NOMO-1 treated with dmso at 0.1 percent for 144 hours (cell line): ENCODE results near the gene ARID1B.

Experiments used
- DNase-seq: peaks from one replicate; lab custom pipeline; 2025; ENCODE audit not compliant: unreplicated experiment; lab: John Stamatoyannopoulos, UW

The ARID1B gene

DNA sequence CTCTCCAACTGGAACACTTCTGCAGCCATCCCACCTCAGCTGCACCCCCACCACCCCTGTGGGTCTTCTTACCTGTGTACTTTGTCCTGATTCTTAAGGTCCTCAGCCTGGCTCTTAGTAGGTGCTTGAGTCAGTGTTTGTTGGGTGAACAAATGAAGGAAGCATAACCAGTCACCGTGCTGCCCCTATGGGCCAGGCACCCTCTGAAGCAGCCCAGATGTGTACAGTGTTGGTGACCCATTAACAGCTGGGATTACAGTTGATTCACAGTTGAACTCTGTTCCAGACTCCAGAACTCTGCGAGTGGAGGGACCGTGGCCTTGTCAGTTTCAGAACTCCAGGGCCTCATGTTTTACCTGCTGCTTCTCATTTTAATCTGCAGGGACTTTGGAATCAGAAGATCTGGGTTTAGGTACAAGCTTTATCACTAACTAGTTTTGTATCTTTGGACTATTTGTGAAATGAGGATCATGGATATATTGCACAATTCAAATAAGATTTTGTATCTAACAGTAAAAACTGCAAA lies 342.4 kb downstream of the ARID1B start:
- DNase-seq = no peak

- no peak for DNase-seq
These were observed 343.5 kb downstream of the ARID1B start for GRCh38 chr6:157120534-157121232.

- no peak for DNase-seq
These were observed 344.7 kb downstream of the ARID1B start for GRCh38 chr6:157121897-157122296.

GRCh38 chr6:157123234-157123633 lies 346.1 kb downstream of the ARID1B start:
- no peak for DNase-seq

DNA sequence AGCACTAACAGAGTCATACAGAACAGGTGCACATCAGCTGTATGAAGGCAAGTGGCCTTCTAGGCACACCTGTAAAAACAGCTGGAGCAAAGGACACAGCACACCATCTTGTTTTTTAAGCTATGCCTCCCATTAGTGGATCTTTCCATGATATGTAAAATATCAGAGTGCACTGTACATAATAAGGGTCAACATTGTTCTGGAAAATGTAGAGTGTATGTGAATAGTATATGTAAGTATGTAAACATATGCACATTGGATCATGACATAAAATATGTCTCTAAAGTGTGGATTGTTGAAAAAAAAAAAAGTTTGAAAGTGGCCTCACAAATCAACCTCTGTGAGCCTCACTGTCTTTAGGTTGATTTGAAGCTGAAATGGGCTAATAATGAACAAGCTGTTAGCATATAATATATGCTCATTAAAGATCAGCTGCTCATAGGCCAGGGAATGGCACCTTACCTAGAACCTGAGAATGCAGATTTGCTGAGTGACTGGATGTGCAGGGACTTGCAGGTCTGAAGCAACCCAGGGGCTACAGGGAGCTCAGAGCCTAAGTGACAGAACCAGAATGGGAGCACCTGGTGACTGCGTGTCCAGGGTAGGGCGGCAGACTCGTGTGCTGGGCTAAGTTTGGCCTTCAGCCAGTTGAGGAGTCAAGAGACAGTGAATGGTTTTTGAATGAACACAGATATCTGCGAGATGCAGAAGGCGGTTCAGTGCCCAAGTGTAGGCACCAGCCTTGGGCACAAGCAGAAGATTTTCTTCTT lies 347.5 kb downstream of the ARID1B start:
- no peak for DNase-seq

GRCh38 chr6:157125531-157125930 lies 348.4 kb downstream of the ARID1B start:
- DNase-seq = no peak

- no peak for DNase-seq
These were observed 349.3 kb downstream of the ARID1B start for GRCh38 chr6:157126183-157127098.

- DNase-seq = no peak
These were observed 351.1 kb downstream of the ARID1B start for GRCh38 chr6:157128235-157128775.

DNA sequence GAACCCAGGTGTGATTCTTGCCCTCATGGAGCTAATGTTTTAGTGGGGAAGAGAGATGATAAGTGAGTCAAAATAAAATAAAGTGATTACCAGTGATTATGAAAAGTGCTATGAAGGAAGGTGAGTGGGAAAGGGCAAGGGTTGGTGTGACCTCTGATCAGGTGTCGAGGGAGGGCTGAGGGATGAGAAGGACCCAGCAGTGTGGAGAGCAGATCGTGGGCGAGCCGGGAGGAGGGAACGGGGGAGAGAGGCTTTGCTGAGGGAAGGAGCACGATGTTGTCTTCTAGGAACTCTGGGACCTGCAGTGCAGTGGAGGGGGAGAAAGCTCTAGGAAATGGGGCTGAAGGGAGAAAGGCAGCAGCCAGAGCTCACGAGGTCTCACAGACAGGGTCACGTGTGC lies 354.1 kb downstream of the ARID1B start:
- no peak for DNase-seq

DNA sequence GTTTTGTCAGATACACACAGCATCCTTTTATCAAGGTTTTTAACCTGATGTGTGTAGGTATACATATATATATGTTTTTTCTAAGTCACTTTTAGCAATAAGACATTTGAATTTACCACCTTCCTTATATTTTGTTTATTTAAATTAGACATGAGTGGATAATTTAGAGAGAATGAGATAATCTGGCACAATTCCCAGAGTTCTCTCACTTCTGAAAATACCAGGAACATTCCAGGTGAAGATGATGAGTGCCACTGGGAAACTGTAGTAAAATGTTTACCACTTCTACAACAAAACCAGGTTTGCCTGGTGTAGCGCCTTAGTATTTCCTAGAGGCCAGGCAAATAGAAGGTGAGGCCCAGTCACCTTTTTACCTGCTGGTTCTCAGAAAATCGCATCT lies 356.7 kb downstream of the ARID1B start:
- no peak for DNase-seq

GRCh38 chr6:157134402-157135047 lies 357.3 kb downstream of the ARID1B start:
- no peak for DNase-seq

DNA sequence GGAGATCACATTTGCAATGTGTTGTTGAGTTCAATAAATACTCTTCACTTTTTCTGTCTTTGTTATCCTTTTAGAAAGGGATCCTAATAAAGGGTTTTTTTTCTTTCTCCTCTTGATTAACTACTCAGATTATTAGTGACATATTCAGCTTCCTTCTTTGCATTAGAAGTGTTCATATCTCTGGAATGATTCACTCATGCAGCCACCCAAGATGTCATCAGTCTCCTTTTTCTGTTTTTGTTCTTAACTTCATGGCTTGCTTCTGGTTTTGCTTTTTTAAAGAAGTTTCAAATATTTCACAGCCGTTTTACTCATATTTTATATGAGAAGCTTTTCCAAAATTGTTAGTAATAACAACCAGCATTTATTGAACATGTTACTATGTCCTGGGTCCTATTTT lies 358.5 kb downstream of the ARID1B start:
- DNase-seq = no peak

- no peak for DNase-seq
These were observed 360.3 kb downstream of the ARID1B start for GRCh38 chr6:157137501-157137900.

DNA sequence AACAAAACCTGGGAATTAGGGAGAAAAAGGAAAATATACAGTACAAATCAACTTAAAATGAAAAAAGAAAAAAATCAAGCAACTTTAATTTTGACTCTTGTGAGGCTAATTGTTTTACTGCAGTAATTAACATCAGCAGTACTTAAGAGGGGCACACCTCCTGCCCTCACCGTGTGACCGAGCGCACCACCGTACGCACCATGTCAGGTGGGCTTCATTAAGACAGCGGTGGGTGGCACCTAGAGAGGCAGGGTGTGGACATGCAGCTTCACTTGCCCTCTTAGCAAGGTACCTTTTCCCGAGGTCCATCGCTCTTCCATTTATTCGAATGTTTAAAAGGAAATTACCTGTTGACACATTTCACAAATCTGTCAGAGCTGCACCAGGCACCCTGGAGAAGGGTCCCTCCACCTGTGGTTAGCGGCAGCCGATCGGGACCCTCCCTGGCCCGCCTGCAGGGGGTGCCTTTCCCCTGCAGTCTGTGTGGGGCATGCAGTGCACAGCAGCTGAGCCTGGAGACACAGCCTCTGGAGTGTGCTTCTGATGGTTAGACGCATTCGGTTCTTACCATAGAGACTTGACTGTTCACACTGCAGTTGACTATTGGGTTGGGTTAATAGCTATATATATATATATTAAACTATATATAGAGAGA lies 362.0 kb downstream of the ARID1B start:
- DNase-seq = no peak

DNA sequence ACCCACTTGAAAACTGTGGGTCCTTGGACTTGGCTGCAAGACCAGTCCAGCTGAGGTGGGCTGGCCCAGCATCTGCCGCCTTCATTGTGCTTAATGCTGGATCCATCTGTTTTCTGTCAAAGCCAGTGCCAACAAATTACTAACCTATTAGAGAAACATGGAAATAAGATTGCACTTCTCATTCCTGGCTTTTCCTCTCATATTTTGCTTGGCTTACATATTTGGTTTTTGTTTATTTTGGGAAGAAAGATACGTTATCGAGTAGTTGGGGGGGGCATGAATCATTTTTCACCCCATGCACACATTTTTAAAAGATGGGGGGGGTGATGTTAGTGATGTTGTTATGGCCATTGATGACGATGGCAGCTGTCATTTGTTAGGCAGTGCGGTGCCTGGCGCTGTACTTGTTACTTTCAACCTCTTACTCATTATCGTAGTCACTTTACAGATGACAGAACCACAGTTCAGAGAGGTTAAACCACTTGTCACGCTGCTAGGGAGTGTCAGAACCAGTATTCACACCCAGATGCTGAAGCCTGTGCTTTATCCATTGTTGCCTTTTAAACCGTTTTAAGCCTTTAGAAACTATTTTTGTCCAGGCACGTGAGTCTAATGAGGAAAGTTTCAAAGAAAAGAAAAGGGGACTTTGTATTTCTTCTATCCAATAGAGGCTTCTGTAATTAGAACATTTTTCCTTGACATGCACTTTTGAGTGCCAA lies 366.2 kb downstream of the ARID1B start:
- DNase-seq = no peak

- no peak for DNase-seq
These were observed 367.0 kb downstream of the ARID1B start for GRCh38 chr6:157143890-157144798.

DNA sequence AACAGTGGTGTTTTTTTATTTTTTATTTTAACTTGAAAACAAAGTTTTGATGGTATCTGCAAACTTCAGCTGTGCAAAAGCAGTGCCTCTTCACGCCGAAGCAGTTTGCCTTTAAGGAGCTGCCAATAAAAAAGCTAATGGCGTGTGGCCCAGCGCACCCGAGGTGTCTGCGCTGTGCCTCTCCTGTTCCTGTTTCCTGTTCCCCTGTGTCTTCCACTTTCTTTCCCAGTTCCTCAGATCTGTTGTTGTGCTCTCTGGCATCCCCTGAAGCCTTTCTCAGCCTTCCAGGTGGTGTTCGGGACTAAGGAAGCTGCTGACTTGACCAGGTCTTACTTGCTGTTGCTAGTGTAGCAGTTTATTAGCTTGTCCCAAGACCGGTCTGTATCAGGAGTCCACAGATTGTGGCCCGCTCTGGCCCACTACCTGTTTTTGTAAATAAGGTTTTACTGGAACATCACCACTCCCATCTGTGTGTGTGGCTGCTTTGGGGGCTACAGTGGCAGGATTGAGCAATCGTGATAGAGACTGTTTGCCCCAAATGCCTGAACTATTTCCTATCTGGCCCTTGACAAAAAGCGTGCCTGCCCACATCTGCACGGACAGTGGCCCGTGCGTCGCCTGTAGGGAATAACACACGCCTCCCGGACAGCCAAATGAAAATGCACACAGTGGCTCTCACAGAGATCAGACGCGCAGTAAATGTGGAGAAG lies 367.8 kb downstream of the ARID1B start:
- no peak for DNase-seq
